Uterus (tissue), 4 donors: ENCODE results near the gene CH25H. TPM values are rescaled to one million over a fixed set of nuclear protein-coding genes. Genes with fewer than 3 reads are reported as not detected.
A peak's percentile ranks its signal among the peaks of the same experiment; 100 is the strongest.

ENCODE experiments used
- DNase-seq, 2 donors: peaks; one replicate each; pipeline ENCODE4 v3.0.0-alpha.2; 2019 to 2020
- H3K27ac ChIP-seq, 2 donors: fragments of 200-600 bp; sonication (generic); 1 replicate in 1 of 2; 2 replicates in 1 of 2; pipeline ENCODE4 v1.5.1; 2016 to 2018
- H3K27me3 ChIP-seq, 2 donors: fragments of 200-600 bp; sonication (generic); one replicate each; pipeline ENCODE4 v1.5.1; 2018 to 2019; ENCODE audit warnings: control low read depth in 1 of 2
- H3K36me3 ChIP-seq, 2 donors: fragments of 200-600 bp; sonication (generic); one replicate each; pipeline ENCODE4 v1.5.1; 2019; ENCODE audit warnings: control low read depth in 1 of 2
- H3K4me1 ChIP-seq, 2 donors: fragments of 200-600 bp; sonication (generic); one replicate each; pipeline ENCODE4 v1.5.1; 2018 to 2019; ENCODE audit warnings: control low read depth in 1 of 2
- H3K4me3 ChIP-seq, 2 donors: fragments of 200-600 bp; sonication (generic); 1 replicate in 1 of 2; 2 replicates in 1 of 2; pipeline ENCODE4 v1.5.1; 2018 to 2019; ENCODE audit warnings: mild to moderate bottlenecking in 1 of 2
- H3K9me3 ChIP-seq, 2 donors: fragments of 200-600 bp; sonication (generic); one replicate each; pipeline ENCODE4 v1.5.1; 2019; ENCODE audit warnings: control low read depth in 1 of 2
- CTCF ChIP-seq, 4 experiments: fragments of 200-600 bp in 2 of 4; fragments of 450-650 bp in 2 of 4; sonication (generic) in 2 of 4; IDR thresholded peaks; one replicate each; pipeline ENCODE4 v1.5.1; 2016 to 2019; ENCODE audit warnings: antibody characterized with exemption in 4 of 4, mild to moderate bottlenecking in 2 of 4, moderate library complexity in 1 of 4
- POLR2A ChIP-seq, 2 donors: fragments of 450-650 bp; IDR thresholded peaks; one replicate each; pipeline ENCODE4 v1.6.1; 2016; ENCODE audit warnings: antibody characterized with exemption in 2 of 2, mild to moderate bottlenecking in 1 of 2, moderate library complexity in 1 of 2
- intact Hi-C: fragments of 100-400 bp; cut with DNase I; formaldehyde crosslinking; loops from one replicate; pipeline ENCODE4 v1.15.1; 2023; ENCODE audit warnings: low total_unique reads
- total RNA-seq, 4 donors: library from RNA; depleted of rRNA in 3 of 4; stranded (reverse); fragments of >200 nt in 3 of 4; gene quantifications; one replicate each; pipeline versions ENCODE4 v1.1.0 to v1.2.4, GENCODE V29; 2014 to 2023
- donor health status: DM: yes; HTN: yes; CAD: no.

The CH25H gene
- total RNA-seq, 4 donors from 2014 or later = 0.24 to 0.48 TPM; not detected in 2

GRCh38 chr10:89207801-89208551 is 859 bp upstream of the CH25H start:
- Histone ChIP-seq H3K27ac (peak overlapping the region; percentile 49 to 60), H3K36me3 (no peaks in the 10 kb centered on the region), H3K27me3 (no peaks in the 10 kb centered on the region), H3K4me3 (peak overlapping the region; percentile 23 to 41), H3K4me1 (no peaks in the 10 kb centered on the region), H3K9me3 (no peaks in the 10 kb centered on the region)
- intact Hi-C loops = loop anchor here (10.0 kb wide), 1 partner anchor 373 kb away; no protein-coding TSS in a partner anchor
- TF ChIP-seq POLR2A (IDR thresholded peaks at IDR 0.05) (no peak), CTCF (IDR thresholded peaks at IDR 0.05) (no peak)
- DNase-seq = peak; percentile 31 to 34

GRCh38 chr10:89206402-89207180 is 526 bp downstream of the CH25H start:
- Histone ChIP-seq H3K9me3 (no peaks in the 10 kb centered on the region), H3K27me3 (no peaks in the 10 kb centered on the region), H3K27ac (peak overlapping the region; percentile 49 to 60), H3K4me3 (peak overlapping the region; percentile 23 to 41), H3K4me1 (no peaks in the 10 kb centered on the region), H3K36me3 (no peaks in the 10 kb centered on the region)
- no peak for TF ChIP-seq POLR2A (IDR thresholded peaks at IDR 0.05)
- no peak for TF ChIP-seq CTCF (IDR thresholded peaks at IDR 0.05)
- DNase-seq = peak in 1 of 2 donors; percentile 34
- intact Hi-C loops = loop anchor here (10.0 kb wide), 1 partner anchor 372 kb away; no protein-coding TSS in a partner anchor

GRCh38 chr10:89204621-89205185 is 2.4 kb downstream of the CH25H start:
- no peak overlapping the region for H3K4me3 ChIP-seq
- no peak overlapping the region for H3K27ac ChIP-seq
- no peak for DNase-seq
- H3K9me3 ChIP-seq = no peaks in the 10 kb centered on the region
- H3K27me3 ChIP-seq = no peaks in the 10 kb centered on the region
- TF ChIP-seq CTCF (IDR thresholded peaks at IDR 0.05) (no peak), POLR2A (IDR thresholded peaks at IDR 0.05) (no peak)
- H3K4me1 ChIP-seq = no peaks in the 10 kb centered on the region
- H3K36me3 ChIP-seq = no peaks in the 10 kb centered on the region
- intact Hi-C loops = loop anchor here (10.0 kb wide), 1 partner anchor 370 kb away; no protein-coding TSS in a partner anchor

DNA sequence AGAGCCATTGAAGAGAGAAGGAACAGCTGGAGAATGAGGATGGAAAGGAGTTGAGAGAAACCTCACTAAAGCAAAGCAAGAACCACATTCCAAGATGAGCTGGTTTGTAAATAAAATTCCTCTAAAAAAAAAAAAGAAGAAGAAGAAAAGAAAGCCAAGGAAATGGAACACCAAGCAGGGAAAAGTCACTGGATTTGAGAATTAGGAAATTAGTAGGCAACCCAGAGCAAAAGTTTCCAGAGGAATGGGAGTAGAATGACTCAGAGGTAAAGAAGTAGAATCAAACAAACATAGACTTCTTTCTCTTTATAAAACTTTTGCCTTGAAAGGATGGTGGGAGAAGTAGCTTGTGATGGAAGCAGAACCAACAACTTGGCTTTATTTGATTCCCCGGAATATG is 3.9 kb downstream of the CH25H start:
- no peak for DNase-seq
- intact Hi-C loops = loop anchor here (10.0 kb wide), 1 partner anchor 368 kb away; no protein-coding TSS in a partner anchor

More for the DNA sequence above, 3.9 kb downstream of the CH25H start:
- Histone ChIP-seq H3K9me3 (no peaks in the 10 kb centered on the region), H3K36me3 (no peaks in the 10 kb centered on the region), H3K4me3 (no peak overlapping the region), H3K27ac (no peak overlapping the region), H3K4me1 (no peaks in the 10 kb centered on the region), H3K27me3 (no peaks in the 10 kb centered on the region)
- TF ChIP-seq POLR2A (IDR thresholded peaks at IDR 0.05) (no peak), CTCF (IDR thresholded peaks at IDR 0.05) (no peak)
